Stomach (tissue), 9 donors: ENCODE results near the gene BZW1. TPM values are rescaled to one million over a fixed set of nuclear protein-coding genes. Genes with fewer than 3 reads are reported as not detected.

Source experiments
- DNase-seq, 2 donors: peaks; one replicate each; pipeline versions ENCODE4 v3.0.0 to v3.0.0-alpha.2; 2013 to 2019
- H3K27ac ChIP-seq, 5 donors: fragments of 200-600 bp in 4 of 5; sonication (generic) in 4 of 5; one replicate each; pipeline ENCODE4 v1.5.1; 2013 to 2019; ENCODE audit warnings: mild to moderate bottlenecking in 1 of 5, moderate library complexity in 1 of 5
- H3K27me3 ChIP-seq, 3 donors: fragments of 200-600 bp; sonication (generic); one replicate each; pipeline ENCODE4 v1.5.1; 2017 to 2019; ENCODE audit warnings: mixed run types in 1 of 3
- H3K36me3 ChIP-seq, 4 donors: fragments of 200-600 bp; sonication (generic); 1 replicate in 3 of 4; 2 replicates in 1 of 4; pipeline ENCODE4 v1.5.1; 2016 to 2019
- H3K4me1 ChIP-seq, 4 donors: fragments of 200-600 bp; sonication (generic); one replicate each; pipeline ENCODE4 v1.5.1; 2016 to 2019
- H3K4me3 ChIP-seq, 4 donors: fragments of 200-600 bp; sonication (generic) in 3 of 4; one replicate each; pipeline ENCODE4 v1.5.1; 2016 to 2019; ENCODE audit warnings: mild to moderate bottlenecking in 1 of 4
- H3K9me3 ChIP-seq, 4 donors: fragments of 200-600 bp; sonication (generic); one replicate each; pipeline ENCODE4 v1.5.1; 2016 to 2019
- CTCF ChIP-seq, 7 experiments: fragments of 450-650 bp in 4 of 7; fragments of 200-600 bp in 3 of 7; sonication (generic) in 3 of 7; IDR thresholded peaks; one replicate each; pipeline ENCODE4 v1.5.1; 2016 to 2019; ENCODE audit warnings: antibody characterized with exemption in 7 of 7, control low read depth in 2 of 7, mild to moderate bottlenecking in 1 of 7
- EP300 ChIP-seq: sonication (generic); formaldehyde crosslinking; IDR thresholded peaks from one replicate; pipeline ENCODE4 v1.6.1; 2017; ENCODE audit warnings: antibody characterized with exemption
- POLR2A ChIP-seq, 4 donors: fragments of 450-650 bp; IDR thresholded peaks; one replicate each; pipeline ENCODE4 v1.6.1; 2016; ENCODE audit warnings: antibody characterized with exemption in 4 of 4, control low read depth in 2 of 4, mild to moderate bottlenecking in 1 of 4, moderate library complexity in 1 of 4
- POLR2AphosphoS5 ChIP-seq, 3 donors: sonication (generic); formaldehyde crosslinking; IDR thresholded peaks; one replicate each; pipeline ENCODE4 v1.6.1; 2016; ENCODE audit warnings: antibody characterized with exemption in 3 of 3
- WGBS, 5 donors: extraction: QIAGEN DNeasy Blood & Tissue Kit in 3 of 5; methylation state at CpG; one replicate each; pipeline versions ENCODE4 v1.1.5 to v1.1.7; 2013 to 2018; 5-methylcytosine and 5-hydroxymethylcytosine counted together
- intact Hi-C: fragments of 100-400 bp; cut with DNase I; formaldehyde crosslinking; loops from one replicate; pipeline ENCODE4 v1.15.1; 2023; ENCODE audit warnings: low total_unique reads
- polyA plus RNA-seq, 3 donors: library from polyadenylated mRNA; stranded (reverse); fragments of 200-250 nt; gene quantifications; one replicate each; pipeline ENCODE4 v1.2.3, GENCODE V29; 2013
- small RNA-seq, 4 donors: library from RNA; depleted of rRNA; stranded (forward); fragments of <200 nt; gene quantifications; one replicate each; pipeline ENCODE3, GENCODE V24; 2016
- total RNA-seq, 5 donors: library from RNA; depleted of rRNA; stranded (reverse); fragments of >200 nt; gene quantifications; one replicate each; pipeline versions ENCODE4 v1.1.0 to v1.2.3, GENCODE V29; 2014 to 2016
- donor health status: healthy with polysubstance abuse.
- donor health status: Bipolar disorder and iron deficiency.
- donor health status: healthy.

The BZW1 gene
- total and polyA plus RNA-seq, 8 donors = 31.0 to 530 (median 94.4) TPM

- intact Hi-C loops = no loop called here
- H3K27me3 ChIP-seq = no peaks in the 10 kb centered on the region
- no peak for TF ChIP-seq POLR2A (IDR thresholded peaks at IDR 0.05)
- TF ChIP-seq EP300 = no peak
- no peak for TF ChIP-seq POLR2AphosphoS5 (IDR thresholded peaks at IDR 0.05)
- TF ChIP-seq CTCF (IDR thresholded peaks at IDR 0.05) = no peak
- no peak overlapping the region for H3K4me3 ChIP-seq
- H3K9me3 ChIP-seq = no peaks in the 10 kb centered on the region
- H3K4me1 ChIP-seq = peaks cover 10 to 41% (median 20%) of the 10 kb centered on the region in 4 donors
- H3K36me3 ChIP-seq = peaks cover 9 to 39% (median 34%) of the 10 kb centered on the region in 4 donors
- DNase-seq = no peak
- WGBS, 5 donors = 54 to 90% (median 72%) methylated on average over 2 of the region's 2 CpGs
- peak overlapping the region in 1 of 5 donors; percentile 60 for H3K27ac ChIP-seq
Observed at GRCh38 chr2:200869014-200869413, 57.3 kb downstream of the BZW1 start.

- no peak for DNase-seq
- H3K4me3 ChIP-seq = no peak overlapping the region
- no peaks in the 10 kb centered on the region for H3K27me3 ChIP-seq
- H3K27ac ChIP-seq = no peak overlapping the region
- 69 to 85% (median 73%) methylated on average over 3 of the region's 3 CpGs for WGBS, 5 donors
- H3K4me1 ChIP-seq = peaks cover 4 to 26% (median 10%) of the 10 kb centered on the region in 4 donors
- peaks cover 19 to 61% (median 55%) of the 10 kb centered on the region in 4 donors for H3K36me3 ChIP-seq
- no peaks in the 10 kb centered on the region for H3K9me3 ChIP-seq
- intact Hi-C loops = no loop called here
- TF ChIP-seq POLR2A (IDR thresholded peaks at IDR 0.05) (no peak), EP300 (no peak), POLR2AphosphoS5 (IDR thresholded peaks at IDR 0.05) (no peak), CTCF (IDR thresholded peaks at IDR 0.05) (no peak)
Observed at GRCh38 chr2:200871151-200871550, 59.4 kb downstream of the BZW1 start.

- TF ChIP-seq CTCF (IDR thresholded peaks at IDR 0.05) (no peak), EP300 (no peak), POLR2A (IDR thresholded peaks at IDR 0.05) (no peak), POLR2AphosphoS5 (IDR thresholded peaks at IDR 0.05) (no peak)
- Histone ChIP-seq H3K27me3 (no peaks in the 10 kb centered on the region), H3K4me1 (peaks cover 0 to 8% (median 0%) of the 10 kb centered on the region in 4 donors), H3K9me3 (no peaks in the 10 kb centered on the region), H3K4me3 (no peak overlapping the region), H3K36me3 (peaks cover 27 to 85% (median 78%) of the 10 kb centered on the region in 4 donors), H3K27ac (no peak overlapping the region)
- intact Hi-C loops = no loop called here
- no peak for DNase-seq
- WGBS, 5 donors = 93 to 97% (median 96%) methylated on average over 6 of the region's 6 CpGs
Observed at GRCh38 chr2:200873560-200873959, 61.9 kb downstream of the BZW1 start.

Small RNAs within 50 kb of the gene (small RNA-seq; reads per million reads assigned to genes)
- gene RF00019 = 0 reads per million in 4 donors
- gene RNA5SP115 = 0 reads per million in 4 donors
- 0 reads per million in 4 donors for gene RNU1-133P
- gene RNU6-31P = 0 to 0.45 (median 0) reads per million in 4 donors

Other genes with a start within 250 kb of the BZW1 start
- 100 to 1,000 TPM in 1 of 5 donors, 10 to 100 TPM in 2, 1 to 10 TPM in 2; 6.4 to 303 (median 12.9) TPM for gene AOX1, start 225.9 kb upstream of the BZW1 start, total RNA-seq
- gene AOX1, start 225.9 kb upstream of the BZW1 start, polyA plus RNA-seq = 10 to 100 TPM in 1 of 3 donors, 1 to 10 TPM in 2; 9.4 to 11.5 (median 9.7) TPM
- gene CLK1, start 52.7 kb downstream of the BZW1 start, total RNA-seq = 100 to 1,000 TPM in 4 of 5 donors, 10 to 100 TPM in 1; 60.5 to 245 (median 158) TPM
- gene CLK1, start 52.7 kb downstream of the BZW1 start, polyA plus RNA-seq = 100 to 1,000 TPM in 2 of 3 donors, 10 to 100 TPM in 1; 95.0 to 270 (median 117) TPM
- 10 to 100 TPM in 2 of 5 donors, 1 to 10 TPM in 1, not detected in 2; 5.5 to 51.2 (median 30.3) TPM for gene PPIL3, start 77.2 kb downstream of the BZW1 start, total RNA-seq
- 10 to 100 TPM; 14.9 to 45.4 (median 18.6) TPM for gene PPIL3, start 77.2 kb downstream of the BZW1 start, polyA plus RNA-seq
- gene NIF3L1, start 77.5 kb downstream of the BZW1 start, total RNA-seq = 10 to 100 TPM; 14.3 to 39.6 (median 17.4) TPM
- 10 to 100 TPM; 19.2 to 30.5 (median 21.7) TPM for gene NIF3L1, start 77.5 kb downstream of the BZW1 start, polyA plus RNA-seq
- 10 to 100 TPM; 11.0 to 62.0 (median 22.9) TPM for gene ORC2, start 151.8 kb downstream of the BZW1 start, total RNA-seq
- 1 to 10 TPM; 5.3 to 7.3 (median 6.8) TPM for gene ORC2, start 151.8 kb downstream of the BZW1 start, polyA plus RNA-seq